NB4 (cell line): ENCODE results near the gene SMTNL1.

Experiments
- CTCF ChIP-seq: IDR thresholded peaks from one replicate; pipeline ENCODE4 v1.5.1; 2012; ENCODE audit warnings: low read depth, low read length
- MYC ChIP-seq: IDR thresholded peaks from 2 replicates; pipeline ENCODE4 v1.6.1; 2011; ENCODE audit warnings: low read depth, low read length
- POLR2A ChIP-seq: IDR thresholded peaks from 2 replicates; pipeline ENCODE4 v1.6.1; 2011; ENCODE audit warnings: mild to moderate bottlenecking; ENCODE audit not compliant: insufficient read length; ENCODE audit errors: extremely low read depth
- TF ChIP-seq, protein P1 (sequence below): IDR thresholded peaks from 2 replicates; pipeline ENCODE4 v1.6.1; 2011; ENCODE audit warnings: low read depth, low read length

GRCh38 chr11:57500926-57501325, 36.5 kb upstream of the SMTNL1 start:
- TF ChIP-seq CTCF (no peak), MYC (no peak), POLR2A (no peak)
- TF ChIP-seq, protein P1, sequence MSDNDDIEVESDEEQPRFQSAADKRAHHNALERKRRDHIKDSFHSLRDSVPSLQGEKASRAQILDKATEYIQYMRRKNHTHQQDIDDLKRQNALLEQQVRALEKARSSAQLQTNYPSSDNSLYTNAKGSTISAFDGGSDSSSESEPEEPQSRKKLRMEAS, result no peak
